HG02571 (cell line): Measurements from ENCODE around the gene PPP2R5C.
A peak's percentile ranks its signal among the peaks of the same experiment; 100 is the strongest.

Source experiments
- ATAC-seq: cut with Tn5 transposase; IDR thresholded peaks from one replicate; pipeline ENCODE4 v1.9.1; 2021; ENCODE audit warnings: mild to moderate bottlenecking, moderate library complexity; ENCODE audit not compliant: unreplicated experiment

The PPP2R5C gene

GRCh38 chr14:101859958-101860357 is 98.4 kb downstream of the PPP2R5C start:
- ATAC-seq: no peak

- no peak for ATAC-seq
These were observed 100.0 kb downstream of the PPP2R5C start for GRCh38 chr14:101861464-101861863.

- no peak for ATAC-seq
These were observed 100.7 kb downstream of the PPP2R5C start for GRCh38 chr14:101862177-101862576.

GRCh38 chr14:101862711-101863110 is 101.2 kb downstream of the PPP2R5C start:
- no peak for ATAC-seq

GRCh38 chr14:101865288-101865687 is 103.8 kb downstream of the PPP2R5C start:
- ATAC-seq: no peak

GRCh38 chr14:101867854-101868253 is 106.3 kb downstream of the PPP2R5C start:
- ATAC-seq: no peak

- ATAC-seq: no peak
These were observed 107.7 kb downstream of the PPP2R5C start for GRCh38 chr14:101869217-101869616.

GRCh38 chr14:101870273-101870939 is 108.9 kb downstream of the PPP2R5C start:
- no peak for ATAC-seq

- ATAC-seq: no peak
These were observed 110.8 kb downstream of the PPP2R5C start for GRCh38 chr14:101872346-101872745.

- ATAC-seq: no peak
These were observed 111.7 kb downstream of the PPP2R5C start for GRCh38 chr14:101873076-101873825.

GRCh38 chr14:101873991-101874390 is 112.5 kb downstream of the PPP2R5C start:
- ATAC-seq: no peak

- ATAC-seq: no peak
These were observed 113.7 kb downstream of the PPP2R5C start for GRCh38 chr14:101875041-101875726.

GRCh38 chr14:101875727-101876554 is 114.4 kb downstream of the PPP2R5C start:
- ATAC-seq: no peak

- peak; percentile 82 for ATAC-seq
These were observed 115.0 kb downstream of the PPP2R5C start for GRCh38 chr14:101876555-101876938.

GRCh38 chr14:101877766-101878165 is 116.3 kb downstream of the PPP2R5C start:
- no peak for ATAC-seq

GRCh38 chr14:101878211-101878821 is 116.8 kb downstream of the PPP2R5C start:
- ATAC-seq: no peak

- no peak for ATAC-seq
These were observed 117.5 kb downstream of the PPP2R5C start for GRCh38 chr14:101878822-101879528.

- no peak for ATAC-seq
These were observed 118.2 kb downstream of the PPP2R5C start for GRCh38 chr14:101879529-101880336.

- ATAC-seq: no peak
These were observed 119.9 kb downstream of the PPP2R5C start for GRCh38 chr14:101881426-101881825.
